Heart right ventricle (tissue), 16 donors: ENCODE data around the gene PACS2. TPM values are rescaled to one million over a fixed set of nuclear protein-coding genes. Genes with fewer than 3 reads are reported as not detected.
A peak's percentile ranks its signal among the peaks of the same experiment; 100 is the strongest.

Experiments
- ATAC-seq, 8 donors: fragments of 200-7000 bp; cut with Tn5 transposase; one replicate each; pipeline ENCODE4 v1.9.1; 2020; ENCODE audit warnings: mild to moderate bottlenecking in 8 of 8, moderate library complexity in 8 of 8, moderate number of reproducible peaks in 1 of 8
- DNase-seq, 2 donors: peaks; one replicate each; pipeline ENCODE4 v3.0.0-alpha.2; 2020
- H3K27ac ChIP-seq, 10 donors: fragments of 200-600 bp; sonication (generic) in 2 of 10; one replicate each; pipeline versions ENCODE4 v1.5.0 to v1.8.0; 2020 to 2022; ENCODE audit warnings: mild to moderate bottlenecking in 3 of 10
- H3K27me3 ChIP-seq, 7 donors: fragments of 200-600 bp; one replicate each; pipeline ENCODE4 v1.8.0; 2021 to 2022; ENCODE audit warnings: mild to moderate bottlenecking in 2 of 7
- H3K36me3 ChIP-seq, 9 donors: fragments of 200-600 bp; sonication (generic) in 1 of 9; one replicate each; pipeline versions ENCODE4 v1.5.0 to v1.8.0; 2020 to 2022; ENCODE audit warnings: mild to moderate bottlenecking in 2 of 9
- H3K4me1 ChIP-seq, 9 donors: fragments of 200-600 bp; sonication (generic) in 1 of 9; one replicate each; pipeline versions ENCODE4 v1.5.0 to v1.8.0; 2020 to 2022; ENCODE audit warnings: mild to moderate bottlenecking in 4 of 9
- H3K4me3 ChIP-seq, 10 donors: fragments of 200-600 bp; sonication (generic) in 2 of 10; one replicate each; pipeline versions ENCODE4 v1.5.0 to v1.8.0; 2020 to 2022; ENCODE audit warnings: mild to moderate bottlenecking in 7 of 10, moderate library complexity in 2 of 10
- H3K9me3 ChIP-seq, 11 donors: fragments of 200-600 bp in 10 of 11; sonication (generic) in 2 of 11; one replicate each; pipeline versions ENCODE4 v1.5.0 to v1.8.0; 2013 to 2022; ENCODE audit warnings: mild to moderate bottlenecking in 2 of 11, control low read depth in 1 of 11, moderate library complexity in 1 of 11
- CTCF ChIP-seq, 9 donors: fragments of 200-600 bp; sonication (generic) in 2 of 9; IDR thresholded peaks; one replicate each; pipeline versions ENCODE4 v1.5.0 to v1.8.0; 2021 to 2022; ENCODE audit warnings: antibody characterized with exemption in 9 of 9, mild to moderate bottlenecking in 5 of 9, moderate library complexity in 1 of 9
- WGBS, 2 donors: extraction: QIAGEN DNeasy Blood & Tissue Kit; methylation state at CpG; one replicate each; pipeline ENCODE4 v1.1.7; 2013; ENCODE audit warnings: inconsistent platforms in 1 of 2; 5-methylcytosine and 5-hydroxymethylcytosine counted together
- intact Hi-C, 10 donors: fragments of 100-400 bp; cut with DNase I; formaldehyde crosslinking; loops; one replicate each; pipeline versions ENCODE4 v1.11.1 to v1.14.2; 2022
- polyA plus RNA-seq, 2 donors: library from polyadenylated mRNA; stranded (reverse); fragments of 200-250 nt; gene quantifications; one replicate each; pipeline ENCODE4 v1.2.3, GENCODE V29; 2013
- total RNA-seq, 10 donors: library from RNA; stranded (reverse); fragmentation: NEBNext Ultra II Directional in 3 of 10; extraction: Animal tissue kit (Norgen Biotek cat#: 25700) in 3 of 10; gene quantifications; one replicate each; pipeline versions ENCODE4 v1.2.1 to v1.2.4, GENCODE V29; 2021 to 2023
- donor health status: Arrhythmogenic right ventricular cardiomyopathy.
- donor health status: ischemic (EF 13 %, LVEDD 7.1; RV severe dilation, severe dysfunction).
- donor health status: healthy with polysubstance abuse.
- donor health status: DM: no; HTN: yes; CAD: no.
- donor health status: DM: no; HTN: no; CAD: no.
- donor health status: ischemic (EF 25% LVEDD 6.9; RV normal size, moderate dysfunction).
- donor health status: ischemic (EF 25% LVEDD 5.7; RV mildly dilated, moderate dysfunction).
- donor health status: healthy.
- donor health status: DM: yes; HTN: yes; CAD: no.
- donor health status: Ischemic cardiomyopathy.
- donor health status: ischemic (EF 35%, LVEDD 5.7; RV mildly dilated, moderate dysfunction).
- donor health status: nonischemic (EF 11% LVEDD 7.7; RV severe dilation, severe dysfunction).
- donor health status: DM: yes; HTN: yes; CAD: no.
- donor health status: PGD.
- donor health status: ischemic (EF 29% LVEDD 5.4; RV normal size, mild dysfunction).
- donor health status: nonischemic (EF 23%, LVEDD 6.1; RV moderate dilation, normal function).

The PACS2 gene
- total and polyA plus RNA-seq, 12 donors = 41.8 to 123 (median 54.6) TPM

GRCh38 chr14:105316968-105317510 is 2.5 kb downstream of the PACS2 start:
- no peak for TF ChIP-seq CTCF (IDR thresholded peaks at IDR 0.05)
- peaks cover 9 to 43% (median 35%) of the 10 kb centered on the region in 9 donors for H3K4me1 ChIP-seq
- intact Hi-C loops = loop anchor here in 2 of 10 donors (5.0 kb wide), 1 partner anchor 35 kb away; no protein-coding TSS in a partner anchor
- H3K36me3 ChIP-seq = peaks cover 0 to 1% (median 0%) of the 10 kb centered on the region in 9 donors
- no peaks in the 10 kb centered on the region for H3K9me3 ChIP-seq
- peak overlapping the region in 1 of 10 donors; percentile 5 for H3K4me3 ChIP-seq
- ATAC-seq (peak in 1 of 8 donors; percentile 15), DNase-seq (no peak)
- H3K27ac ChIP-seq = peak overlapping the region in 6 of 10 donors; percentile 6 to 53 (median 27)
- 60 to 70% methylated on average over 18 of the region's 18 CpGs for WGBS, 2 donors
- no peaks in the 10 kb centered on the region for H3K27me3 ChIP-seq

GRCh38 chr14:105317546-105317945 is 3.0 kb downstream of the PACS2 start:
- peak in 2 of 8 donors; percentile 10 to 16 for ATAC-seq

GRCh38 chr14:105322791-105323556 is 8.4 kb downstream of the PACS2 start:
- Histone ChIP-seq H3K27me3 (no peaks in the 10 kb centered on the region), H3K36me3 (peaks cover 0 to 5% (median 0%) of the 10 kb centered on the region in 9 donors), H3K27ac (peak overlapping the region in 7 of 10 donors; percentile 28 to 83 (median 71)), H3K4me3 (no peak overlapping the region), H3K4me1 (peaks cover 25 to 59% (median 54%) of the 10 kb centered on the region in 9 donors), H3K9me3 (no peaks in the 10 kb centered on the region)
- TF ChIP-seq CTCF (IDR thresholded peaks at IDR 0.05) = no peak
- DNase-seq = no peak
- ATAC-seq = peak; percentile 3 to 46 (median 20)
- intact Hi-C loops = no loop called here
- 63% methylated on average over 27 of the region's 27 CpGs for WGBS, 2 donors

More at GRCh38 chr14:105317546-105317945, 3.0 kb downstream of the PACS2 start:
- Histone ChIP-seq H3K36me3 (peaks cover 0 to 4% (median 0%) of the 10 kb centered on the region in 9 donors), H3K27ac (peak overlapping the region in 6 of 10 donors; percentile 6 to 53 (median 27)), H3K4me1 (peaks cover 9 to 44% (median 37%) of the 10 kb centered on the region in 9 donors), H3K9me3 (no peaks in the 10 kb centered on the region), H3K27me3 (no peaks in the 10 kb centered on the region), H3K4me3 (no peak overlapping the region)
- no peak for DNase-seq
- WGBS, 2 donors = 44 to 60% methylated on average over 11 of the region's 11 CpGs
- peak in 1 of 9 donors; percentile 17 for TF ChIP-seq CTCF (IDR thresholded peaks at IDR 0.05)
- intact Hi-C loops = loop anchor here in 2 of 10 donors (5.0 kb wide), 1 partner anchor 35 kb away; no protein-coding TSS in a partner anchor

GRCh38 chr14:105323663-105324062 is 9.1 kb downstream of the PACS2 start:
- WGBS, 2 donors = 37 to 78% methylated on average over 13 of the region's 13 CpGs
- intact Hi-C loops = no loop called here
- ATAC-seq = peak in 5 of 8 donors; percentile 9 to 45 (median 40)
- no peak for TF ChIP-seq CTCF (IDR thresholded peaks at IDR 0.05)
- Histone ChIP-seq H3K36me3 (peaks cover 0 to 5% (median 0%) of the 10 kb centered on the region in 9 donors), H3K27me3 (no peaks in the 10 kb centered on the region), H3K9me3 (no peaks in the 10 kb centered on the region), H3K27ac (peak overlapping the region in 8 of 10 donors; percentile 28 to 83 (median 70)), H3K4me3 (no peak overlapping the region), H3K4me1 (peaks cover 30 to 64% (median 60%) of the 10 kb centered on the region in 9 donors)
- no peak for DNase-seq
